CD4-positive, alpha-beta T cell (primary cell): ENCODE measurements around the gene RBMS1. TPM values are rescaled to one million over a fixed set of nuclear protein-coding genes. Genes with fewer than 3 reads are reported as not detected.

Experiments
- ATAC-seq: fragments of 200-7000 bp; cut with Tn5 transposase; one replicate; pipeline ENCODE4 v1.10.0; 2022; ENCODE audit warnings: mild to moderate bottlenecking; ENCODE audit not compliant: poor library complexity
- CTCF ChIA-PET: fragments of 350-600 bp; sonication (Branson Sonifier 250); formaldehyde crosslinking; loops from one replicate; lab custom pipeline; 2021; ENCODE audit warnings: antibody characterized with exemption, inconsistent platforms; lab: Charles Lee
- POLR2A ChIA-PET: fragments of 350-600 bp; sonication (Branson Sonifier 250); formaldehyde crosslinking; loops from one replicate; lab custom pipeline; 2021; ENCODE audit warnings: antibody characterized with exemption, inconsistent platforms; lab: Charles Lee
- DNase-seq, 14 experiments: peaks; one replicate each; pipeline ENCODE4 v3.0.0-alpha.2; 2013 to 2020; ENCODE audit warnings: mixed read lengths in 2 of 14
- H3K27ac ChIP-seq, 2 donors: one replicate each; pipeline versions ENCODE4 v1.5.1 to v1.7.0; 2013; ENCODE audit warnings: low read length in 2 of 2, low read depth in 1 of 2, mild to moderate bottlenecking in 1 of 2
- H3K27me3 ChIP-seq, 2 experiments: 1 replicate in 1 of 2; 2 replicates in 1 of 2; pipeline versions ENCODE4 v1.6.1 to v1.7.0; 2013; ENCODE audit warnings: low read length in 2 of 2, control low read depth in 1 of 2, mild to moderate bottlenecking in 1 of 2, moderate library complexity in 1 of 2; ENCODE audit not compliant: insufficient read depth in 2 of 2, control insufficient read depth in 1 of 2
- H3K36me3 ChIP-seq: one replicate; pipeline ENCODE4 v1.6.1; 2013; ENCODE audit warnings: low read length, control low read depth; ENCODE audit not compliant: insufficient read depth
- H3K4me1 ChIP-seq: one replicate; pipeline ENCODE4 v1.6.1; 2013; ENCODE audit warnings: low read length, control low read depth; ENCODE audit not compliant: insufficient read depth
- H3K4me3 ChIP-seq: one replicate; pipeline ENCODE4 v1.5.1; 2013; ENCODE audit warnings: mild to moderate bottlenecking, low read length, moderate library complexity
- H3K9me3 ChIP-seq, 2 experiments: 1 replicate in 1 of 2; 2 replicates in 1 of 2; pipeline versions ENCODE4 v1.6.1 to v1.7.0; 2013; ENCODE audit warnings: low read length in 2 of 2, mild to moderate bottlenecking in 2 of 2, control low read depth in 1 of 2, moderate library complexity in 1 of 2; ENCODE audit not compliant: control insufficient read depth in 1 of 2, insufficient read depth in 1 of 2
- H3K27ac Mint-ChIP-seq: one replicate; pipeline ENCODE4 v1.8.0; 2020; ENCODE audit warnings: mixed read lengths
- H3K27me3 Mint-ChIP-seq: one replicate; pipeline ENCODE4 v1.8.0; 2021; ENCODE audit warnings: mixed read lengths
- H3K36me3 Mint-ChIP-seq: one replicate; pipeline ENCODE4 v1.8.0; 2021; ENCODE audit warnings: low read depth, mixed read lengths
- H3K4me1 Mint-ChIP-seq: one replicate; pipeline ENCODE4 v1.8.0; 2021; ENCODE audit warnings: low read depth, mixed read lengths
- H3K4me3 Mint-ChIP-seq: one replicate; pipeline ENCODE4 v1.8.0; 2020; ENCODE audit warnings: mild to moderate bottlenecking, mixed read lengths
- H3K9me3 Mint-ChIP-seq: one replicate; pipeline ENCODE4 v1.8.0; 2020; ENCODE audit warnings: mixed read lengths
- intact Hi-C, 2 experiments: fragments of 100-400 bp; cut with DNase I in 1 of 2; cut with micrococcal nuclease in 1 of 2; formaldehyde crosslinking; loops; one replicate each; pipeline versions ENCODE4 v1.15.1 to v1.9.0; 2023 to 2025; cut with DNase I, micrococcal nuclease
- total RNA-seq, 174 experiments: library from RNA in 2 of 174; stranded (reverse) in 2 of 174; gene quantifications; one replicate each; pipeline ENCODE4 v1.2.3 and lab custom pipeline; 2021 to 2026
- TF ChIP-seq, protein P1 (sequence below): fragments of 200-600 bp; IDR thresholded peaks from one replicate; pipeline ENCODE4 v1.8.0; 2022; ENCODE audit warnings: antibody characterized with exemption, mild to moderate bottlenecking

Gene RBMS1
- total RNA-seq, 2 experiments from 2014 or later: 88.6 to 90.3 TPM

DNA sequence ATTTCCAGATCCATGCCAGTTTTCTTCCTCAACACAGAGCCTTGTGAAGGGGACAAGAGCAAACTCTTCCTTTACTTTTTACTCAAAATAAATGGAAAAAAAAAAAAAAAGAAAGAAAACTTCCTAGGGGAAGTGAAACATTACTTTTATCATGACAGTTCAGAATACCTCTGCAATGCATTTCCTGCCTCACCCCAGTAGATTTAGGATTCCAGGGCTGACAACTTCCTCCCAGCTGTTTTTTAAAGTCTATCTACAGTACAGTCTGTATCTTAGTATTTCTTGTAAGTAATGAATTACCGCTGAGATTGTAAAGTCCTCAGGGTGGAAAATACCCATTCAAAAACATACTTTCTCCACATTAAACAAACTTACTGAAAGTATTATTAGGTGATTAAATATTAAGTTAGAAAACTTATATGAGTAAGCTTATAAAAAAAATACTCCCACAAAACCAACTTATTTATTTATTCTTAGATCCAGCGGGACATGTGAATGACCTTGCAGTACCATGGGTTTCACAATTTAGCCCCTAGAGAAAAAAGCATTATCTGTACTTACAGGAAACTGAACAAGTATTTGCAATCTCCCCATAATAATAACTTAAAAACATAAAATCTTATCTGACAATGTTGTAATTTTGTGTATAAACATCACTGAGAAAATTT lies 117.7 kb downstream of the RBMS1 start:
- intact Hi-C loops: loop anchor here in 1 of 2 experiments (10.0 kb wide), 2 partner anchors 49 to 279 kb away; no protein-coding TSS in a partner anchor
- peak overlapping the region; percentile 72 for H3K27ac Mint-ChIP-seq
- Histone ChIP-seq H3K4me1 (peaks cover 63% of the 10 kb centered on the region), H3K9me3 (no peaks in the 10 kb centered on the region), H3K27ac (no peak overlapping the region), H3K4me3 (no peak overlapping the region), H3K27me3 (no peaks in the 10 kb centered on the region), H3K36me3 (no peaks in the 10 kb centered on the region)
- DNase-seq (peak in 2 of 14 experiments; percentile 41 to 47), ATAC-seq (peak; percentile 79)
- ChIA-PET POLR2A (interaction anchor here (0.7 to 1.7 kb wide), 5 partner anchors 13 to 117 kb away, joined by 3 to 11 read pairs (median 3); no protein-coding TSS in a partner anchor), CTCF (interaction anchor here (1.0 to 1.3 kb wide), 3 partner anchors 30 to 37 kb away, joined by 3 to 7 read pairs (median 4); no protein-coding TSS in a partner anchor)
- peak overlapping the region; percentile 62 for H3K4me3 Mint-ChIP-seq
- TF ChIP-seq, protein P1, sequence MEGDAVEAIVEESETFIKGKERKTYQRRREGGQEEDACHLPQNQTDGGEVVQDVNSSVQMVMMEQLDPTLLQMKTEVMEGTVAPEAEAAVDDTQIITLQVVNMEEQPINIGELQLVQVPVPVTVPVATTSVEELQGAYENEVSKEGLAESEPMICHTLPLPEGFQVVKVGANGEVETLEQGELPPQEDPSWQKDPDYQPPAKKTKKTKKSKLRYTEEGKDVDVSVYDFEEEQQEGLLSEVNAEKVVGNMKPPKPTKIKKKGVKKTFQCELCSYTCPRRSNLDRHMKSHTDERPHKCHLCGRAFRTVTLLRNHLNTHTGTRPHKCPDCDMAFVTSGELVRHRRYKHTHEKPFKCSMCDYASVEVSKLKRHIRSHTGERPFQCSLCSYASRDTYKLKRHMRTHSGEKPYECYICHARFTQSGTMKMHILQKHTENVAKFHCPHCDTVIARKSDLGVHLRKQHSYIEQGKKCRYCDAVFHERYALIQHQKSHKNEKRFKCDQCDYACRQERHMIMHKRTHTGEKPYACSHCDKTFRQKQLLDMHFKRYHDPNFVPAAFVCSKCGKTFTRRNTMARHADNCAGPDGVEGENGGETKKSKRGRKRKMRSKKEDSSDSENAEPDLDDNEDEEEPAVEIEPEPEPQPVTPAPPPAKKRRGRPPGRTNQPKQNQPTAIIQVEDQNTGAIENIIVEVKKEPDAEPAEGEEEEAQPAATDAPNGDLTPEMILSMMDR: no peak
- H3K4me1 Mint-ChIP-seq: peaks cover 98% of the 10 kb centered on the region
- no peaks in the 10 kb centered on the region for H3K27me3 Mint-ChIP-seq
- H3K36me3 Mint-ChIP-seq: peaks cover 5% of the 10 kb centered on the region
- no peaks in the 10 kb centered on the region for H3K9me3 Mint-ChIP-seq

- TF ChIP-seq, protein P1: no peak
- Histone ChIP-seq H3K36me3 (no peaks in the 10 kb centered on the region), H3K27ac (no peak overlapping the region), H3K27me3 (no peaks in the 10 kb centered on the region), H3K4me3 (no peak overlapping the region), H3K9me3 (no peaks in the 10 kb centered on the region), H3K4me1 (peaks cover 58% of the 10 kb centered on the region)
- H3K27me3 Mint-ChIP-seq: no peaks in the 10 kb centered on the region
- ChIA-PET POLR2A (interaction anchor here (1.7 kb wide), 1 partner anchor 14 kb away, joined by 11 read pairs; no protein-coding TSS in a partner anchor), CTCF (interaction anchor here (0.7 to 1.3 kb wide), 2 partner anchors 33 to 277 kb away, joined by 3 to 4 read pairs; no protein-coding TSS in a partner anchor)
- no peak overlapping the region for H3K4me3 Mint-ChIP-seq
- intact Hi-C loops: loop anchor here in 1 of 2 experiments (10.0 kb wide), 2 partner anchors 50 to 280 kb away; no protein-coding TSS in a partner anchor
- H3K36me3 Mint-ChIP-seq: peaks cover 3% of the 10 kb centered on the region
- H3K4me1 Mint-ChIP-seq: peaks cover 97% of the 10 kb centered on the region
- no peaks in the 10 kb centered on the region for H3K9me3 Mint-ChIP-seq
- H3K27ac Mint-ChIP-seq: peak overlapping the region; percentile 72
- no peak for ATAC-seq
- DNase-seq: no peak
Observed at GRCh38 chr2:160375037-160375436, 118.6 kb downstream of the RBMS1 start.

DNA sequence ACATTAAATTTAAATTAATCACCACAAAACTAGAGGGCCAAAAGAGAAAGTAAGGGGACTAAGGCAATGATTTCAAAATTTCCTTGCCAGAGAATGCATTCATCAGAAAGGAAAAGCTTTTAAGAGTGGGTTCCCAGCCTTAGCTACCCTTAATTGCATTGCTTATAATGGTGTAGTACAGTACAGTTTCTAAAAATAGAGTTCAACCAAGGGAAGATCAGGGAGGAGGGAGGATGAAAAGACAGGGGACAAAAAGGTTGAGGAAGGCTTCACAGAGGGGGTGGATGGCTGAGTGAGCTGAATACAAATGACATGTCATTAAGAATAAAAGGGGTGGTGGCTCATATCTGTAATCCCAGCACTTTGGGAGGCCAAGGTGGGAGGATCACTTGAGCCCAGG lies 119.9 kb downstream of the RBMS1 start:
- H3K9me3 ChIP-seq: no peaks in the 10 kb centered on the region
- peak overlapping the region; percentile 48 for H3K27ac Mint-ChIP-seq
- peak overlapping the region; percentile 2 for H3K4me3 Mint-ChIP-seq
- H3K36me3 ChIP-seq: no peaks in the 10 kb centered on the region
- H3K4me1 Mint-ChIP-seq: peaks cover 98% of the 10 kb centered on the region
- no peak overlapping the region for H3K27ac ChIP-seq
- peaks cover 60% of the 10 kb centered on the region for H3K4me1 ChIP-seq
- no peaks in the 10 kb centered on the region for H3K27me3 Mint-ChIP-seq
- TF ChIP-seq, protein P1: no peak
- CTCF ChIA-PET: no interaction called here
- no peak overlapping the region for H3K4me3 ChIP-seq
- peaks cover 4% of the 10 kb centered on the region for H3K36me3 Mint-ChIP-seq
- ATAC-seq (no peak), DNase-seq (no peak)
- H3K9me3 Mint-ChIP-seq: no peaks in the 10 kb centered on the region
- POLR2A ChIA-PET: interaction anchor here (1.6 kb wide), 1 partner anchor 11 kb away, joined by 5 read pairs; no protein-coding TSS in a partner anchor
- intact Hi-C loops: loop anchor here in 1 of 2 experiments (10.0 kb wide), 2 partner anchors 51 to 281 kb away; no protein-coding TSS in a partner anchor
- no peaks in the 10 kb centered on the region for H3K27me3 ChIP-seq
